Measurements from ENCODE around the gene CTNNBIP1.

CTNNBIP1 gene

GRCh38 chr1:9859281-9860014 lies 50.6 kb downstream of the CTNNBIP1 start:
- H3K36me3 Mint-ChIP-seq, result no peaks in the 10 kb centered on the region
- peak overlapping the region; percentile 5 for H3K27ac Mint-ChIP-seq
- no peak overlapping the region for H3K4me3 Mint-ChIP-seq
- H3K4me1 Mint-ChIP-seq, result peaks cover 15% of the 10 kb centered on the region
- no peaks in the 10 kb centered on the region for H3K9me3 Mint-ChIP-seq
- no peak for ATAC-seq
- no peak for DNase-seq (ENCODE audit: low spot score in 2 of 2)

- Mint-ChIP-seq H3K4me3 (no peak overlapping the region), H3K36me3 (no peaks in the 10 kb centered on the region), H3K27ac (peak overlapping the region; percentile 5), H3K4me1 (peaks cover 15% of the 10 kb centered on the region), H3K9me3 (peaks cover 2% of the 10 kb centered on the region)
- no peak for DNase-seq (ENCODE audit: low spot score in 2 of 2)
- ATAC-seq, result peak; percentile 54
Measured at GRCh38 chr1:9858293-9859035, 51.6 kb downstream of the CTNNBIP1 start.

- Mint-ChIP-seq H3K9me3 (peaks cover 2% of the 10 kb centered on the region), H3K4me1 (peaks cover 15% of the 10 kb centered on the region), H3K4me3 (no peak overlapping the region), H3K36me3 (no peaks in the 10 kb centered on the region), H3K27ac (no peak overlapping the region)
- ATAC-seq, result no peak
- DNase-seq (ENCODE audit: low spot score in 2 of 2), result no peak
Measured at GRCh38 chr1:9855186-9855585, 54.9 kb downstream of the CTNNBIP1 start.

- no peak overlapping the region for H3K27ac Mint-ChIP-seq
- no peak for DNase-seq (ENCODE audit: low spot score in 2 of 2)
- H3K36me3 Mint-ChIP-seq, result no peaks in the 10 kb centered on the region
- H3K4me1 Mint-ChIP-seq, result peaks cover 4% of the 10 kb centered on the region
- peaks cover 2% of the 10 kb centered on the region for H3K9me3 Mint-ChIP-seq
- no peak for ATAC-seq
- H3K4me3 Mint-ChIP-seq, result no peak overlapping the region
Measured at GRCh38 chr1:9853249-9853595, 56.8 kb downstream of the CTNNBIP1 start.

- Mint-ChIP-seq H3K27ac (no peak overlapping the region), H3K4me3 (no peak overlapping the region), H3K36me3 (no peaks in the 10 kb centered on the region), H3K9me3 (peaks cover 2% of the 10 kb centered on the region), H3K4me1 (no peaks in the 10 kb centered on the region)
- DNase-seq (ENCODE audit: low spot score in 2 of 2) (no peak), ATAC-seq (no peak)
Measured at GRCh38 chr1:9852410-9853248, 57.4 kb downstream of the CTNNBIP1 start.

- H3K4me3 Mint-ChIP-seq, result no peak overlapping the region
Measured at GRCh38 chr1:9852004-9852403, 58.1 kb downstream of the CTNNBIP1 start.

GRCh38 chr1:9850442-9851162 lies 59.5 kb downstream of the CTNNBIP1 start:
- H3K4me3 Mint-ChIP-seq, result no peak overlapping the region
- peaks cover 2% of the 10 kb centered on the region for H3K9me3 Mint-ChIP-seq
- H3K36me3 Mint-ChIP-seq, result no peaks in the 10 kb centered on the region
- no peak for ATAC-seq
- DNase-seq (ENCODE audit: low spot score in 2 of 2), result no peak
- H3K4me1 Mint-ChIP-seq, result no peaks in the 10 kb centered on the region
- peak overlapping the region; percentile 26 for H3K27ac Mint-ChIP-seq

More at GRCh38 chr1:9852004-9852403, 58.1 kb downstream of the CTNNBIP1 start:
- Mint-ChIP-seq H3K9me3 (peaks cover 2% of the 10 kb centered on the region), H3K27ac (peak overlapping the region; percentile 26), H3K36me3 (no peaks in the 10 kb centered on the region), H3K4me1 (no peaks in the 10 kb centered on the region)
- ATAC-seq (no peak), DNase-seq (ENCODE audit: low spot score in 2 of 2) (no peak)

GRCh38 chr1:9849691-9850441 lies 60.2 kb downstream of the CTNNBIP1 start:
- ATAC-seq (no peak), DNase-seq (ENCODE audit: low spot score in 2 of 2) (no peak)
- H3K4me3 Mint-ChIP-seq, result no peak overlapping the region
- no peaks in the 10 kb centered on the region for H3K36me3 Mint-ChIP-seq
- no peaks in the 10 kb centered on the region for H3K4me1 Mint-ChIP-seq
- peaks cover 2% of the 10 kb centered on the region for H3K9me3 Mint-ChIP-seq
- H3K27ac Mint-ChIP-seq, result no peak overlapping the region

- Mint-ChIP-seq H3K4me3 (no peak overlapping the region), H3K27ac (no peak overlapping the region), H3K9me3 (no peaks in the 10 kb centered on the region), H3K4me1 (no peaks in the 10 kb centered on the region), H3K36me3 (no peaks in the 10 kb centered on the region)
- DNase-seq (ENCODE audit: low spot score in 2 of 2) (no peak), ATAC-seq (no peak)
Measured at GRCh38 chr1:9848022-9848421, 62.0 kb downstream of the CTNNBIP1 start.

- no peak for DNase-seq (ENCODE audit: low spot score in 2 of 2)
- Mint-ChIP-seq H3K9me3 (no peaks in the 10 kb centered on the region), H3K4me3 (no peak overlapping the region), H3K27ac (no peak overlapping the region), H3K4me1 (no peaks in the 10 kb centered on the region), H3K36me3 (no peaks in the 10 kb centered on the region)
- ATAC-seq, result no peak
Measured at GRCh38 chr1:9847269-9847668, 62.8 kb downstream of the CTNNBIP1 start.

- ATAC-seq, result no peak
- no peaks in the 10 kb centered on the region for H3K4me1 Mint-ChIP-seq
- no peak overlapping the region for H3K27ac Mint-ChIP-seq
- H3K9me3 Mint-ChIP-seq, result no peaks in the 10 kb centered on the region
- no peak overlapping the region for H3K4me3 Mint-ChIP-seq
- DNase-seq (ENCODE audit: low spot score in 2 of 2), result no peak
- no peaks in the 10 kb centered on the region for H3K36me3 Mint-ChIP-seq
Measured at GRCh38 chr1:9846611-9847171, 63.4 kb downstream of the CTNNBIP1 start.

- Mint-ChIP-seq H3K9me3 (no peaks in the 10 kb centered on the region), H3K36me3 (no peaks in the 10 kb centered on the region), H3K27ac (no peak overlapping the region), H3K4me3 (no peak overlapping the region), H3K4me1 (no peaks in the 10 kb centered on the region)
- ATAC-seq (no peak), DNase-seq (ENCODE audit: low spot score in 2 of 2) (no peak)
Measured at GRCh38 chr1:9845914-9846313, 64.2 kb downstream of the CTNNBIP1 start.

- ATAC-seq (no peak), DNase-seq (ENCODE audit: low spot score in 2 of 2) (no peak)
- Mint-ChIP-seq H3K4me1 (no peaks in the 10 kb centered on the region), H3K9me3 (no peaks in the 10 kb centered on the region), H3K27ac (no peak overlapping the region), H3K4me3 (no peak overlapping the region), H3K36me3 (no peaks in the 10 kb centered on the region)
Measured at GRCh38 chr1:9844756-9845155, 65.3 kb downstream of the CTNNBIP1 start.

- no peaks in the 10 kb centered on the region for H3K4me1 Mint-ChIP-seq
- H3K36me3 Mint-ChIP-seq, result no peaks in the 10 kb centered on the region
- no peaks in the 10 kb centered on the region for H3K9me3 Mint-ChIP-seq
- H3K4me3 Mint-ChIP-seq, result no peak overlapping the region
- DNase-seq (ENCODE audit: low spot score in 2 of 2) (no peak), ATAC-seq (no peak)
- no peak overlapping the region for H3K27ac Mint-ChIP-seq
Measured at GRCh38 chr1:9844106-9844505, 66.0 kb downstream of the CTNNBIP1 start.
